ENCODE measurements around the gene POLD4.

The POLD4 gene

DNA sequence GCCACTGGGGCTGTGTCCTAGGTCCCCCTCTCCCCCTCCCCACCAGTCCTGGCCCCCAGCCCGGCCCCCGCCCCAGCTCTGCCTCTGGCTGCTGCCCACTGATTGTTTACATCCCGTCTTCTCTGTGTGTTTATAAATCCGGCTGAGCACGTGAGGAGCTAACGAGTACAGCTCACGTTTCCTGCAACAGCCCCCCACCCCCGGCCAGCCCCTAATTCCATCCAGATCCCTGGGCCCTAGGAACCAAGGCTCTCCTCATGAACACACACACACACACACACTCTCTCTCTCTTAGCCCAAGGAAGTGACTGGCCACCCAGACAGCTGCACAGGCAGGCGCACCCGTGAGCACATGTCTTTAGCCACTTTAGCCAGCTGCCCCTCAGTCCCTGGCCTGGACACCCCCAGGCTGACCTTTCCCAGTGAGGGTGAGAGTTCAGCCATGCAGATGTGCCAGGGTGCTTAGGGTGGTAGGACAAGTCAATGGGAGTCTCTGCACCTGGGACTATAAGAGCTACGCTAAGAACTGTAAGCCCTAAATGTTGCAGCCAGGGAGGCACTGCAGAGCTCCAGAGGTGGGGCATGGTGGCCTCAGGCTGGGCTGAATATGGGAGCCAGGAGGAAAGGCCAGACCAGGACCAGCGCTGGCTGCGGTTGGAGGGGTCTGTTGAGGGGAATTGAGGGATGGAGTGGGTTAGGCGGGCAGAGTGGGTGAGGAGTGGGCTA is 17.2 kb upstream of the POLD4 start:
- DNase-seq: peak; percentile 16

DNA sequence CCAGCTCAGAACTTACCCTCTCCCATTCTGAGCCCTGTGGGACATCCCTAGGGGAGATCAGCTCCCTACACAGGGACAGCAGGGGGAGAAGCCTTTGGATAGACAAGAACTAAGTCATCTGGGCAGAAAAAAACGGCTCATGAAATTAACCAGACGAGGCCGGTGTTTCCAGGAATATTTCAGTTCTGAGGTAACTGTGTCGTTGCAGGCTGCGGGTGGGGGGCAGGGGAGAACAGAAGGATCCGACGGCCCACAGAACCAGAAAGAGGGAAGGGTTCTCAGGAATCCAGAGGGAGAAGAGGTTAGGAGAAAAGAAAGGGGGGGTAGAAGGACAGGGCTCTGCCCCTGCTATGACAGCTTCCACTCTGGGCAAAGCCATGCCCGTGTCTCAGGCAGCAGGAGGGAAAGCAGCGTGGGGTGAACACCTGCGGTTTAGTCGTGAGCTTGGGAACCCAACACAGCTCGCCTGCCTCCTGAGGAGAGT is 16.5 kb upstream of the POLD4 start:
- DNase-seq: no peak

DNA sequence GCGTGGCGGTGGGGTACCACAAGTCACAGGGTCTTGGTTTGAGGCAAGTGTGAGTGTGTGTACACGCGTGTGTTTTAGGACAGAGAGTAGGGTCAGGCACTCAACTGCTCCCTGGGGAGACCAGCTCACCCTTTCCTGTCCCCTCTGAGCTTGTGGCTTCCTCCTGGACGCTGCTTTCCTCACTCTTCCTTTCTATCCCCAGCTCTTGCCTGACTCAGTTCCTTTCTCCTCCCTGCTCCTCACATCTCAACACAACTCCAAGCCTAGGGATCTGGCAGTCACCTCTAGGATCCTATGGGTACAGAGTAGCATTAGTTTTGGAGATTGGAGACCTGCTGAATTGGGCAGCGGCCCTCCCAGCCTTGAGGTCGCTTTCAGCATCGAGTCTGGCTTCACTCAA is 15.9 kb upstream of the POLD4 start:
- no peak for DNase-seq

DNA sequence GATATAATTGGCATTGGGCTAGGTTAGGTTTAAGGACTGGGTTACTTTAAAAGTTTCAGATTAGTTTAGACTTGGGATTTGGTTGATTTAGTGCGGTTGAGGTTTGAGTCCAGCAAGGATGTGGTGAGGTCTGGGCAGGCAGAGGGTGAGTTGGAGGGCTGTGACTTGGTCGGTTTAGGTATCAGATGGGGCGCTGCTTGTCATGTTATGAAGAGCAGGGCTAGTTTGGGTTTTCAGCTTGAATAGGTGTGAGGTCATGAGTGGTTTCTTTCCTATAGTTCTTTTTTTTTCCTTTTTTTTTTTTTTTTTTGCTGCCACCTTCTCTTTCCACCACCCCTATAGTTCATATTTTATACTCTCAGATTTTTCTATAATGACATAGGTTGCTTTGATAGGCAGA is 15.3 kb upstream of the POLD4 start:
- DNase-seq: no peak

DNA sequence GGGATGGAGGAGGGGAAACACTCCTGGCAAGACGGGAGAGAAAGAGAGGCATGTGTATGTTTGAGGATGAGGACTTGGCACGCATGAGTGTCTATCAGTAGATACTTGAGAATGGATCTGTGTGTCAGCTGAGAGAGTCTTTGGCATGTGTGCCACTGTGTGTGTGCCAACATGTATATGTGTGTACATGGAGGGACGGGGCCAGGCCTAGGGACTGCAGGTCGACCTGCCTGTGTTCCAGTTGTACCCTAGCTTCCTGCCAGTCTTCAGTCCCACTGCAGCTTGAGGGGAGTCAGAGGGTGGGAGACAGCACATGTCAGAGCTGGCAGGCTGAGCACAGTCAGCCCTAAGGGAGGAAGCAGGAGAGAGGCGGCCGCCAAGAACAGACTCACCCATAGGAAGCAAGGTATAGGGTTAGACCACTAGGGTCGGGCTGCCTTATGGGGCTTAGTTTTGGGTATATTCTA is 14.4 kb upstream of the POLD4 start:
- no peak for DNase-seq

DNA sequence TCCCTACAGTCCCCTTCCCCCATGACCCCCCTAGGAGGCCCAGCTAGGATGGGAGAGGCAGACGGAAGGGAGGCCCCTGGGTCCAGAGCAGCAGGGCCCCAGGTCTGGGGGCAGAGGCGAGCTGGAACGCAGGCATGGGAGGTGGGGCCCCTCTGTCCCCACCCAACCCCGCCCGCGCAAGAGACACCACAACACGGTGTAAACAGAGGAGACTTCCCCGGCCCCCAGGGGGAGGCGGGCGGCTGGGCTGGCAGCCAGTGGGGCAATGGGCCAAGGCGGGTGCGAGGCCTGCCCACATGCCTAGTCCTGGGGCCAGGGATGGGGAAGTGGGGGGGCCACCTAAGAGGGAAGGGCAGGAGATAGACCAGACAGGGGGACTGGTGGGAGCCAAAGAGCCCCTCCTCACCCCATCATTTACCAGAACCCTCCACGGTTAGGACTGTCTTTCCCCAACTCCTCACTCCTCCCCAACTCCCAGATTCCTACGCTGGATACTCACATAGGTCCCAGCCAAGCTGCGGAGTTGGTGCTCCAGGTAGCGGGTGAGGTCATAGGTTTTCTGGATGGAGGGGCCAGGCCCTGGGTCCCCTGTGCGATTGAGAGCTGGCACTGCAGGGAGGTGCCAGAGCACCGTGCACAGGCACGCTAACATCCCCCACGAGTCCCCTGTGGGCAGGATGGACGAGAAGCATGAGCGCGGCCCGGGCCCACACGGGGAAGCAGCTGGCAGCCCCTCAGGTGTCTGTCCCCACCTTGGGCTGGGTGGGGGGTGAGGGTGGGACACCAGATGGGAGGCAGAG is 13.8 kb upstream of the POLD4 start:
- no peak for DNase-seq

DNA sequence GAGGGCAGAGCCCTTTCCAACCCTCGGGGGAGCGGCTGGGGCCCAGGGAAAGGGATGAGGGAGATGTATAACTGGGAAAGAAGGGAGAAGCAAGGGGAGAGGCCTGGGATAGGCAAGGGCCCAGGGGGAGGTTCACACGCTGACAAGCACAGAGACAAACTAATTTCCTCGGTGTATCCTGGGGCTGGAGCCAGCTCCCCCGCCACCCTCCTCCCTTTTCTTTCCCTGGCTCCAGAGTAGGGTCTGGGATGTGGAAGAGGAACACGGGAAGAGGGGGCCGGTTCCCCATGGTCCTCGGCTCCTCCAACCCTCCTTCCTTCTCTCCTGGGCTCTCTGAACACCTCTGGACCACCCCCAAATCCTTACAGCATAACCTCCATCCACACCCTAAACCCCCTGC is 13.2 kb upstream of the POLD4 start:
- no peak for DNase-seq

DNA sequence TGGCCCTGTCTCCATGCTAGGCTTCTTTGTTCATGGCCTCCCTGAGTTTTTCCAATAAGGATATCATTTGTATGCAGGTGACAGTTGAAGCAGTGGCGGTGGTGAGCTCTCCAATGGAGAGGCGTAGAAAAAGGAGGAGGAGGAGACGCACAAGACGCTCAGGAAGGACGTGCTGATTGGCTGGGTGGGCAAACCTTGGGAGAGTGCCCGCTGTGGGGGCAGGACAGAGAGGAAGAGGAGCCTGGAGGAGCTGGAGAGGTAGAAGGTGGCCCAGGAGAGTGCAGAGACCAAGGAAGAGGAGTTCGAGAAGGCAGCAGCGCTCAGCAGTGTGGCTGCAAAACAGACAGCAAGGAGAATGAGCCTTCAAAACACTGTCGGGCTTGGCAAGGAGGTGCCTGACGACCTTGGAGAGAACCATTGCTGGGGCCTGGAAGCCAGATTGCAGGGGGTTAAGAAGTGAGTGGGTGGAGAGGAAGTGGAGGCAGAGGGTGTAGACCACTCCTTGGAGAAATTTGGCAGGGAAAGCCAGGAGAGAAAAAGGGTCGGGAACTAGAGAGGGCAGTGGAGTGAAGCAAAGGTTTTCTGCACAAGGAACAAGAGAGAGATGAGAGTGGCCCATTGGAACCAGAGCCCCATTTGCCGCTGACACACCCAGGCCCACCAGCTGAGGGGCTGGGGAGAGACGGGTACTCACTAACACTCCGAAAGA is 12.5 kb upstream of the POLD4 start:
- DNase-seq: no peak

DNA sequence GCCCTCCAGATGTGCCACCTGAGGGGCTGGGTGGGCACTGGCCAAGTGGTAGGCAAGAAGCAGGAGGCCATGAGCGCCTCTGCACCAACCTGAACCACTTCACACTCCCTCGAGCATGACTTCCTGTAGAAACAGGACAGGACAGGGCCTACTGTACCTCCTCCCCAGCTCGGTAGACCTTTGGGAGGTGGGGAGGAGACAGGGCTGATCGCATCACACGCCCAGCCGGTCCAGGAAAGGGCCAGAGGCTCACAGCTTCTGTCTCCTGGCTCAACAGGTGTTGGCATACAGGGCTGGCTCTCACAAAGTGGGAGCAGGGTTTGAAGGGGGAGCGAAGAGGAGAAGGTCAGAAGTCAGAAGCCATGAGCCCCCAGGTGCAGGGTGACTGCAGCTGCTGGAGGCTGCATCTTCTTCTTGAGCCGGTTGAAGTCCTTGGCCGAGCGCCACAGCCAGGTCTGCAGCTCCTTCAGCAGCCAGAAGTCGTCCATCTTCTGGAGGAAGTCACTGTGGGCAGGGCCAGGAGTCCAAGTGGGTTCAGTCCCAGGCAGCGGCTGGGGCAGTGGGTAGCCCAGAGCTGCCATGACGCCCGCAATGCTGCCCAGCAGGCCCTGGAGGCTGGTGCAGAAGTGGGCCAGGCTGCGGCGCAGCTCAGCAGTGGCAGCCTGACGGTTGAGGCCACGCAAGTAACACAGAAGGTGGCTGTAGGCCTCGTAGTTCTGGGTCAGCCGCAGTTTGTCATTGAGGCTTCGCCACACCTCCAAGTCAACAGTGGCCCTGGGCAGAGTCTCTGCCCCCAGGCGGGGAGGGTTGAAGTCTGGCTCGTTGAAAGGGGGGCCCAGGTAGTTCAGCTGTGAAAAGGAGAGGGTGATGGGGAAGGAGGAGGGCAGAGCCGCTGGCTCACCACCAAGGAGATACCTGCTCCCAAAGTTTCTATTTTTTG is 11.7 kb upstream of the POLD4 start:
- DNase-seq: no peak

DNA sequence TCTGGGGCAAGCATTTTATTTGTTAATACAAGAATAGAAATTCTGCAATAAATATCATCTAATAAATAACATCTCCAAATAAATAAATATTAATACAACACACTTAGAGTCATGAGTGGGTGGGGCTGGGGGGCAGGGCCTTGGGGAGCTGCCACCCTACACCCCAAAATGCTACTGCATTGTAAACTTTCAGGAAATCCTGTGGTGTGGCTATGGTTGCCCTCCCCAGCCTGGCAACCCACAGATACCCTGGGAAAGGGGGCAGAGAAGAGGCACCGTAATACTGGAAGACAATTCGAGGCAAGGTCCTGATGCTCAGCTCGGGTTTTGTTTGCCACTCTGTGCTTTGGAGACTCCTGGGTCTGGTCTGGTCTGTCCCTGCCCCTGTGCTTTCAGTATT is 10.8 kb upstream of the POLD4 start:
- DNase-seq: no peak

DNA sequence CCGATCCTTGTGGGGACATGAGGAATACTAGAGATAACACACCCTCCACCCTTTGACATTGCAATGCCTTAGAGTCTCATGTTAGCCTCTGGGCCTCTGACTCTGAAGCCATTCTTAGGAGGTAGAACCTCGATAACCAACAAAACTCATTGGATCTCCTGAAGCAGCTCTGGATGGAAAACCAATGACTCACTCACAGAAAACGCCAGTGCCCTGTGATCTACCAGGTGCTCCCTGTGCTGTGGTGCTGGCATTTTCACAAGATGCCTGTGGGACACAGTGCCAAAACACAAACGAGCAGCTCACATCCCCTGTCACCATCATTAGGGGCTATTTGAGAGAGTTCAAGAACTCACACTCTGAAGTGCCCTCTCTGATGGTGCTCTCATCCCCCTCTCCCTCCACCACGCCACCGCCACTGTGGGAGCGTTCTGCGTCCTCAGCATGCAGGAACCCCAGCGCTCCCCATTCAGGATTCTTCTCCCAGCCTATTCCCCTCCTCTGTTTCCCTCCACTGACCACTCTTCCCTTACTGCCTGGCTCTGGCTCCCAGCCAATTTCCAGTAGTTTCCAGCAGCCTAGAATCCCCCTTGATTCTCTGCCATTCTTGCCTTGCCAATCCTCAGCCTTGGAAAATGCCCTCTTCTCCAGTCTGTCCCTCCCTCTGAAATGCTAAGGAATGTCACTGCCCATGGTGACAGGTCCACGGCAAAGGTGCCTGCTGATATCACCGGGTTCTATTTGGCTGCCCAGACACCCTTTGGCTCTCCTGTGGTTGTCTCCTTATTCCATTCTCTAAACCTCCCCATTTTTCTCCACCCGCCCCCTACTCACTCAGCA is 4.7 kb upstream of the POLD4 start:
- no peak for DNase-seq

DNA sequence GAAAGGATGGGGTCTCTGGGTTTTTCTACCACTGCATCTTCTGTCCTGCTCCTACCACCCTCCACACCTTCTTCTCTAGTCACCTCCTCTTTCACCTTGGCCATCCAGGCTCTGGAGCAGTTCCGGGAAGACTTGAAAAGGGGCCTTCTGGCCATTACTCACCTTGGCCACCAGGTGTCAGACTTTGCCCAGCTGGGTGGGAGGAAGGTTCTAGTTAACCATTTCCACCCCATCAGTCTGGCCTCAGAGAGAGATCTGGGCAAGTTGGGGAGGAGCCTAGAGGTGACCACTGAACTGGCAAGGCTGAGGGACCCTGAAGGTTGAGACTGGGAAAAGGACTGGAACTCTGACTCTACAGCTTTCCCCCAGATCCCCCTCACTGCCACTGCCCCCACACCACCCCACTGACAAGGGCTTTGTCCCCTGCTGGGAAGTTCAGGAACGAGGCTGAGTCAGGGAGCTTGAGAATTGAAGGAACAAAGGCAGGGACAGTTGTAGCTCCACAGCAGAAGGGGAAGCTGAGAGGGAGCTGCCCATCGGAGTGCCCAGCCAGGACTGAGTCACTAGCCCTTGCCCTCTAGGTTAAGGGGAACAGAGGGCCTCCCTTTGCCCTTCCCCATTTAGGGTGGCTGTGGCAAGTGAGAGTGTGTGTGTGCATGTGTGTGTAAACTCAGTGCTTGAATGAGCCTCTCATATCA is 3.7 kb upstream of the POLD4 start:
- peak; percentile 41 for DNase-seq

DNA sequence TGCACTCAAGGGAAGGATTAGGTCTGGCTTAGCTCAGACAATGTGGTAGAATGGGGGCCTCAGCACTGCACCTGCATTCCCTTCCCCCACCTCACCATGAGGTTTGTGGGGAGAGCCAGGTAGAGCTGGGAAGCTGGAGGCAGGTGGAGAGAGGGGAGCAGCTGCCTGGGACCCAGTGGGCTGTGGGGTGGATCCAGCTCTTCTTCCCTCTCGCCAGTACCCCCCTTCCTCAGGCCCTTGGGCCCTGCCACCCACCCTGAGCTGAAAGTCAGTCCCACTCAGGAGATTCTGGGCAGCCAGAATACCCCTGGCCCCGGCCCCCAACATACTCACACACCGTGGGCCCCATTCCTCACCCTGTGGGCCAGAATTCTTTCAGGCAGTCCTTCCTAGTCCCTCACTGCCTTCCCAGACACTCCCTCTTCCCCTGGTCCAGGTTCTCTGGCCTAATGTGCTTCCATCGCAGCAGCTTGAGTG is 3.1 kb upstream of the POLD4 start:
- DNase-seq: no peak

DNA sequence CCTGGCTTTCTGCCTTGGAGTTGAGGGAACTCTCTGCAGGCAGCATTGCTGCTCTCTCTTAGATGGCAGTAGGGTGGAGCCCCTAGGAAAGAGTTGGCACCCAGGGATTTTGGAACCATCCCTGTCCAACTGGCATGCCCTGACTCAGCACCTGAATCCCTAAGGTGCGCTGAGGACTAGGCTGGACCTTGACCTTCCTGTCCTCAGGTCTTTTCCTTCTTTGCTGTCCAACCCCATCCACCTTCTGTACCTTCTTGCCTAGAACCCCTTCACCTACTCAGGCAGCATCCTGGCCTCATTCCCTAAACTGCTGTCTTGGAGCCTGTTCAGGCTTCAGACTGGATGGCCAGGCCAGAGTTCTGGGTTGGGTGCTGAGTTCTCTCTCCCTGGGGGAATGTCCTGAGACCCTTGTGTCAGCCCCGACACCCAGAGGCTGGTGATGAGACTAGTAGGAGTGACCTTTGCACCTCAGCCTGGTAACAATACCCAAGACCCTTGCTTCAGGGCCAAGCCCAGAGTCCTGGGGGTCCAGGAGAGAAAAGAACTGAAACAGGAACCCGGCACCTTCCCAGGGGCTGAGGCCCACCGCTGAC is 2.5 kb upstream of the POLD4 start:
- no peak for DNase-seq

DNA sequence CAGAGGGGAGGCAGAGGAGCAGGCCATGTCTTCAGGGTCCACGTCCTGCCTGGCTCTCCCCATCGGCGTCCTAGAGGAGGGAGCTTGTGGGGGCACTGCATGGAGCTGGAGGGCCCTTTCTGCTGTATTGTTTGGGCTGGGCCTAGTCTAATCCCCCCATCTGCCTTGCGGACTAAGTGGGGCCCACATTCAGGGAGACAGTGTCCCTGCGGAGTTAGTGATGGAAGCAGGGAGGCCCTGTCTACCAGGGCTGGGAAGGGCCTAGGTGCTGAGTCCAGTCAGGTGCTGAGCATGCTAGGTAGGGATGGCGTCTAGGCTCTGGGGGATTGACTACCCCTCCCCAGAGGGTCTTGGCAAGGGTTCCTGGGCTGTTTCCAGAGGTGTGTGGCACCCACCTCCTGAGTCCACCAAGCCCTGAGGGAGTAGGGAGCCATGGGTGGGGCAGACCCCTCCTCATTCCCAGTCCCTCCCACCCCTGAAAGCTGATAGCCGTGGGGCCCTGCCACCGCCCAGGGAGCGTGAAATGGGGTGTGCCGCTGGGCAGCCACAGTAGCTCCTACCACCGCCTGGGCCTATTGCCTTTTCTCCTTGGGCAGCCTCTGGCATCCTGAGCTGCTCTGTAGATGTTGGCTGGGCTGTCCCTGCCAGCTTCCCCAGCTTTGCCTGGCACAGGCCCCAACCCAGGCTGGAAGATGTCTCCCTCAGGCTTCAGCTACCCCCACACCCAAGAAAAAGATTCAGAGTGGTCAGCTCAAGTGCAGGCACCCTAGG is 1.9 kb upstream of the POLD4 start:
- no peak for DNase-seq

DNA sequence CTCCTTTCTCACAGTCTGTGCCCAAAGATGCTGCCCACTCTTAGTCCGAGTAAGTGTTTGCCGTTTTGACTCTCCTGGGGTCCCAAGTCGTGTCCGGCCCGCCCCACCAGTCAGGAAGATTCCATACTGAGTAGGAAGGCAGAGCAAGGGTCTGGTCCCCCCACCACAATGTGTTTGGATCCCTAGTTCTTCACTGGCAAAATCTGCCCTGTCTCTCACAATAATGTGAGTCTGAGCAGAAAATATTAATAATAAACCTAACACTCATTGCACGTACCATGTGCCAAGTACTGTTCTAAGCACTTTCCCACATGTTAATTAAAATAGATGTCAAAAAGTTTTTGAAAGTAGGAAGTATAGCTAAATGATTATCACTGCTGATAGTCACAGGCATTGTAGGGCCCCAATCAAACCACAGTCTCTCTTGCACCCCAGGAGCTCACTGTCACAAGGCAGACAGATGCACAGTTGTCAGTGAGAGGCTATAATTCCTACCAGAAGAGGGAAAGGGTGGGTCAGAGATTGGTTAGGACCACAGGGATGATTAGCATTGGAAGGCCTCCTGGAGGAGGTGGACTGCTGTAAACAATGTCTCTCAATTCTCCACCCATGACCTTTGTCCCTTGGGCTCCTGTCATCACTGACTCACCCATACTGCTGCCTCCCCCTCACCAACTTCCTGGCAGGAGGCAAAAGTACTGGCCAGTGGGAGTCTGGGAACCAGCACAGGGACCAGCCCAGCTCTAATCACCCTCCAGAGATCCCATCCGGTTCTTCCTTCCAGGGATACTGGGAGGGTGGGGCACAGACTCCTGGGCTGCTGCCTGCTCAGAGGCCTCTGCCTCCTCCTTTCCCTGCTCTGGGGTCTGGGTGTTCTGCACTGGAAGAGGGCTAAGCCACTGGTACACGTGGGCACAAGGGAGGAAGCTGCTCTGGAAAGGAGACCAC is 1.0 kb upstream of the POLD4 start:
- no peak for DNase-seq

DNA sequence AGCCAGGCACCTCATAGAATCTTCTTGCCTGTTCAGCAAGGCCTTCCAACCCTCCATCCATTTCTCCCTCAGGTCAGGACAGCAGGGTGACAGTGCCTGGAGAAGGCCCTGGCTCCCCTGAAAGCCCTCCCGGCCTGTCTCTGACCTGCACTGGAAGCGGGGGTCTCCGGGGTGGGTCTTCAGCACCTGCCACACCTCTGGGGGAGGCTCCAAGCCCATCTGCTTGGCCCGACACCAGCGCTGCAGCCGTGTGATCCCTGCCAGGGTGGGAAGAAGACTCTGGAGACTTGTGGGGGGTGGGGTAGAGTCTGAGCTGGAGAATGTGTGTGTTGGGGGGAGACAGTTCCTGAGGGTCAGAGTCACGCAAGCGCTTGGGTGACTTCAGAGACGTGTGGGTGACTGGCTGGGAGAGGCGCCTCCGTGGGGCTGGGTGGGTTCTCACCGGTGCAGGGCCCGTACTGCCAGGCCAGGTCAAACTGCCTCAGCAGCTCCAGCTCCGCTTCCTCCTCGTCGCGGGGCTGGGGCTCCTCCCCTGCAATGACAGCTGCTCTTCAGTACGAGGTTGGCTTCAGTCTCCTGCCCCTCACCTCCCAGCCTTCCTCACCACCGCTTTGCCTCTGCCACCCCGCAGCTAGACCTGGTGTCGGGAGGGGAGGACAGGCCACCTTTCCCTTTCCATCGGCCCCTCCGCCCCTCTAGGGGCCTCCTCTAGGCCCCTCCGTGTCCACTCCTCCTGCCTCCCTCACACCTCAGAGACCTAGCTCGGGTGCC is 615 bp downstream of the POLD4 start:
- peak; percentile 41 for DNase-seq
